Mesodermal cell (in vitro differentiated cells): ENCODE data around the gene TRMT10C.
"Not testable (repeated sequence)": the region's sequence is repeated elsewhere in the genome, so short reads cannot be mapped to it uniquely, and the experiment has no call there.

Experiments
- H3K27ac ChIP-seq: 2 replicates; pipeline ENCODE4 v1.7.0; 2013; ENCODE audit warnings: mild to moderate bottlenecking, low read depth, low read length, moderate library complexity; ENCODE audit not compliant: severe bottlenecking
- H3K36me3 ChIP-seq: 2 replicates; pipeline ENCODE4 v1.7.1; 2013; ENCODE audit warnings: mild to moderate bottlenecking, low read length, moderate library complexity; ENCODE audit not compliant: control insufficient read depth, insufficient read depth
- H3K4me1 ChIP-seq: one replicate; pipeline ENCODE4 v1.7.1; 2013; ENCODE audit warnings: mild to moderate bottlenecking, low read length; ENCODE audit not compliant: insufficient read depth, control insufficient read depth, poor library complexity, severe bottlenecking
- H3K4me3 ChIP-seq: 2 replicates; pipeline ENCODE4 v1.7.0; 2013; ENCODE audit warnings: low read length, control low read depth, mild to moderate bottlenecking; ENCODE audit not compliant: insufficient read depth, poor library complexity, severe bottlenecking; ENCODE audit errors: extremely low read depth
- H3K9me3 ChIP-seq: 2 replicates; pipeline ENCODE4 v1.7.1; 2013; ENCODE audit warnings: mild to moderate bottlenecking, low read length, moderate library complexity; ENCODE audit not compliant: control insufficient read depth
- WGBS, 2 experiments: methylation state at CpG; one replicate each; pipeline ENCODE4 v1.1.5; 2013; ENCODE audit warnings: missing lambda C conversion rate in 2 of 2; ENCODE audit not compliant: insufficient coverage in 2 of 2; 5-methylcytosine and 5-hydroxymethylcytosine counted together

The TRMT10C gene

DNA sequence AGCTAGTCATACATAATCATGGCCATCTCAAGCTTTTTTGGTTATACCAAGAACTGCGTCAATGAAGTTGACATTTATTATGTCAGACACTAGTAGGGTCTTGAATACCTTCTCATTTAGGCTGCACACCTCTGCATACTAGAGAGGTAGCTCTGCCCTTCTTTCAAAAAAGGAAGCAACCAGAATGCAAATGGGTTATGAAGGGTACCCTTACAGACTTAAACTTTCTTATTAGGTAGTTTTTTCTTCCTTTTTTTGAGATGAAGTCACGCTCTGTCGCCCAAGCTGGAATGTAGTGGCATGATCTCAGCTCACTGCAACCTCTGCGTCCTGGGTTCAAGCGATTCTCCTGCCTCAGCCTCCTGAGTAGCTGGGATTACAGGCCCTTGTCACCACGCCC is 15.6 kb downstream of the TRMT10C start:
- H3K27ac ChIP-seq: no peak overlapping the region
- 85 to 90% methylated on average over 3 of the region's 6 CpGs for WGBS, 2 experiments
- peaks cover 25% of the 10 kb centered on the region for H3K4me1 ChIP-seq
- peaks cover 43% of the 10 kb centered on the region for H3K36me3 ChIP-seq
- no peak overlapping the region for H3K4me3 ChIP-seq
- H3K9me3 ChIP-seq: no peaks in the 10 kb centered on the region

DNA sequence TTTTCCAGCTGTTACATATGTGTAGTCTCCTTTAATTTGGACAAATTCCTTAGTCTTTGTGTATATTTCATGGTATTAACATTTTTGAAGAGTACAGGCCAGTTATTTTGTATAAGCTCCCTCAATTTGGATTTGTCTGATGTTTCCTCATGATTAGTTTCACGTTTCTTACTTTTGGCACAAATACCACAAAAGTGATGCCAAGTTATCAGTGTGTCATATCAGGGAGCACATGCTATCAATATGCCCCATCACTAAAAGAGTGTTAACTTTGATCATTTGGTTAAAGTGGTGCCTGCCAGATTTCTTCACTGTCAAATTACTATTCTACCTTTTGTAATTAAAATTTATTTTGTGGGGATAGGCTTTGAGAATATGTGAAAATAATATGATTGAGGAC is 26.9 kb downstream of the TRMT10C start:
- H3K27ac ChIP-seq: no peak overlapping the region
- H3K9me3 ChIP-seq: no peaks in the 10 kb centered on the region
- no peaks in the 10 kb centered on the region for H3K4me1 ChIP-seq
- peaks cover 86% of the 10 kb centered on the region for H3K36me3 ChIP-seq
- WGBS, 2 experiments: no CpG with 5 or more reads among the region's 1 CpG
- no peak overlapping the region for H3K4me3 ChIP-seq

DNA sequence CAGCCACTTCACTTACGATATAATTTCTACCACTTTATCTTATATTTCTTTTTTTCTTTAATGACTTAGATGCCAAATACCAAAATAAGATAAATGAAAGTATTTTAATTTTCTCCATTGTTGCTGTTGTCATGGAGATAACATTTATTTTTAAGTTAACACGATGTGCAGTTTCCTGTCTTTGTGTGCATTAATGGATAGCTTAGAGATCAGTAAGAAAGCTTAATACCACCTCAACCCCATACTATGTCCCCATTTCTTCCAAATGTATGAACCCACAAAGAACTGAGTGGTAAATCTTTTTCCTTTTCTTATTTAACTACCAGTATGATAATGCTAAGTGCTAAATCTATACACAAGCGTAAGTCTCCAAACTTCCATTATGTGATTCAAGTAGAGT is 29.4 kb downstream of the TRMT10C start:
- H3K4me3 ChIP-seq: no peak overlapping the region

DNA sequence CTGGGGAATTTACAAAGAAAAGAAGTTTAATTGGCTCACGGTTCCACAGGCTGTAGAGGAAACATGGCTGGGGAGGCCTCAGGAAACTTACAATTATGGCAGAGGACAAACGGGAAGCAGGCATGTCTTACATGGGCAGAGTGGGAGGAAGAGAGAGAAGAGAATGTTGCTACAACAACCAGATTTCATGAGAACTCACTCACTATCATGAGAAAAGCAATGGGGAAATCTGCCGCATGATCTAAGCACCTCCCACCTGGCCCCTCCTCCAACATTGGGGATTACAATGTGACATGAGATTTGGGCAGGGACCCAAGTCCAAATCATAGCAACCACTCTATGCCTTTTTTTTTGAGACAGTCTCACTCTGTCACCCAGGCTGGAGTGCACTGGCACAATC is 41.1 kb downstream of the TRMT10C start:
- H3K36me3 ChIP-seq: peaks cover 6% of the 10 kb centered on the region
- H3K9me3 ChIP-seq: no peaks in the 10 kb centered on the region
- H3K27ac ChIP-seq: no peak overlapping the region
- H3K4me1 ChIP-seq: no peaks in the 10 kb centered on the region
- H3K4me3 ChIP-seq: no peak overlapping the region
- 75 to 96% methylated on average over 2 of the region's 3 CpGs for WGBS, 2 experiments

More for the DNA sequence above, 29.4 kb downstream of the TRMT10C start:
- no peak overlapping the region for H3K27ac ChIP-seq
- no CpG with 5 or more reads among the region's 3 CpGs for WGBS, 2 experiments
- peaks cover 75% of the 10 kb centered on the region for H3K36me3 ChIP-seq
- no peaks in the 10 kb centered on the region for H3K9me3 ChIP-seq
- H3K4me1 ChIP-seq: no peaks in the 10 kb centered on the region

DNA sequence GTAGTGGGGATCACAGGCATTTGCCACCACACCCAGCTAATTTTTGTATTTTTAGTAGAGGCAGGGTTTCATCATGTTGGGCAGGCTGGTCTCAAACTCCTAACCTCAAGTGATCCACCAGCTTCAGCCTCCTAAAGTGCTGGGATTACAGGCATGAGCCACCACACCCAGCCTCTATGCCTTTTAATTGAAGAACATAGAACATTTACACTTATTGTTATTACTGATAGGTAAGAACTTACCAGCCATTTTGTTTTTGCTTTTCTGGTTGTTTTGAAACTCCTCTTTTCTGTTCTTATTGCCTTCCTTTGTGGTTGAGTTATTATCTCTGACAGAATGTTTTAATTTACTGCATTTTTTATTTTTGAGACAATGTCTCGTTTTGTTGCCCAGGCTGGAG is 41.5 kb downstream of the TRMT10C start:
- 80 to 100% methylated on average over 1 of the region's 1 CpG for WGBS, 2 experiments
- peaks cover 6% of the 10 kb centered on the region for H3K36me3 ChIP-seq
- no peaks in the 10 kb centered on the region for H3K4me1 ChIP-seq
- no peak overlapping the region for H3K27ac ChIP-seq
- H3K4me3 ChIP-seq: no peak overlapping the region
- no peaks in the 10 kb centered on the region for H3K9me3 ChIP-seq

DNA sequence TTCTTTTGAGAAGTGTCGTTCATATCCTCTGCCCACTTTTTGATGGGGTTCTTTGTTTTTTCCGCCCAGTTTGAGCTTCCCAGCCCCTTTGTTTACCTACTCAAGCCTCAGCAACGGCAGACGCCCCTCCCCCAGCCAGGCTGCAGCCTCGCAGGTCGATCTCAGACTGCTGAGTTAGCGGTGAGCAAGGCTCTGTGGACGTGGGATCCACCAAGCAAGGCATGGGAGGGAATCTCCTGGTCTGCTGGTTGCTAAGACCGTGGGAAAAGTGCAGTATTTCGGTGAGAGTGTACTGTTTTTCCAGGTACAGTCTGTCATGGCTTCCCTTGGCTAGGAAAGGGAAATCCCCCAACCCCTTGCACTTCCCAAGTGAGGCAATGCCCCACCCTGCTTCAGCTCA is 43.7 kb downstream of the TRMT10C start:
- H3K36me3 ChIP-seq, H3K4me3 ChIP-seq, H3K27ac ChIP-seq, H3K4me1 ChIP-seq, H3K9me3 ChIP-seq: not testable (repeated sequence)
- 73% methylated on average over 6 to 9 of the region's 10 CpGs for WGBS, 2 experiments

DNA sequence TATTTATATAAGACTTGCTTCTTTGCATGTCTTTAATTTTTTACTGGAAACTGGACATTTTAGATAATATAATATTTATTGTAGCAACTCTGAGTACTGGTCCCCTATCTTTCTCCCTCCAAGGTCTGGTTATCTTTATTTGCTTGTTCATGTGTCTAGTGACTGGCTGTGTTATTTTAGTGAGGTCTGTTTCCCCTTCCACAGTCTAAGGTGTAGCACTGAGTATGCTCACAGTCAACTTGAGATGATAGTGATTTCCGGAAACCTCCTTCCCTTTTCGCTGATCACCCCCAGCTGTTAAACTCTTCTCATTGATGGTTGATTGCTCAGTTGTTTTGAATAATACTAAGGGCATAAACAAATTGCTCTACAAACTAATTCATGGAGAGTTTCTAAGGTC is 49.4 kb downstream of the TRMT10C start:
- Histone ChIP-seq H3K9me3 (no peaks in the 10 kb centered on the region), H3K27ac (no peak overlapping the region), H3K36me3 (no peaks in the 10 kb centered on the region), H3K4me1 (no peaks in the 10 kb centered on the region), H3K4me3 (no peak overlapping the region)
- 100% methylated on average over 1 of the region's 2 CpGs; no CpG with 5 or more reads in 1 of the 2 experiments for WGBS, 2 experiments

DNA sequence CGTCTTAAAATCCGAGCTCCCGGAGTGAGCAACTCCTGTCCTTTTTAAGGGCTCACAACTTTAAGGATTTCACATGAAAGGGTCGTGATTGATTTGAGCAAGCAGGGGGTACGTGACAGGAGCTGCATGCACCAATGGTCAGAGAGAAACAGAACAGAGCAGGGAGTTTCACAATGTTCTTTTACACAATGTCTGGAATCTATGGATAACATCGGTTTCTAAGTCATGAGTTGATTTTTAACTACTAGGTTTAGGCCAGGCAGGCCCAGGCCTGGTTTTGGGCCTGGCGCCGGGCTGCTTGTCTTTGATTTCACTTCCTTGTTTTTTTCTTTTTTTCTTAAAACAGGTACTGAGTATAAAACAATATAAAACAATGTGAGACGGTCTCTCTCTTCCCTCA is 51.3 kb downstream of the TRMT10C start:
- H3K4me1 ChIP-seq, H3K4me3 ChIP-seq, H3K9me3 ChIP-seq, H3K27ac ChIP-seq, H3K36me3 ChIP-seq: not testable (repeated sequence)
- 76 to 87% methylated on average over 3 of the region's 9 CpGs for WGBS, 2 experiments

DNA sequence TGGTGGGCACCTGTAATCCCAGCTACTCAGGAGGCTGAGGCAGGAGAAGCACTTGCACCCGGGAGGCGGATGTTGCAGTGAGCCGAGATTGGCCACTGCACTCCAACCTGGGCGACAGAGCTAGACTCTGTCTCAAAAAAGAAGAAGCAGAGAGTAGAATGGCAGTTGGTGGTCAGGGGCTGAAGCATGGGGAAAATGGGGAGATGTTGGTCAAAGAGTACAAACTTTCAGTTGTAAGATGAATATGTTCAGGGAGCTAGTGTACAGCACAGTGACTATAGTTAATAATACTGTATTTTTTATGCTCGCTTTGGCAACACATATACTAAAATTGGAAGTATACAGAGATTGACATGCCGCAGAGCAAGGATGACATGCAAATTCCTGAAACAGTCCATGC is 53.9 kb downstream of the TRMT10C start:
- no peak overlapping the region for H3K27ac ChIP-seq
- 89 to 95% methylated on average over 4 to 5 of the region's 6 CpGs for WGBS, 2 experiments
- H3K9me3 ChIP-seq: no peaks in the 10 kb centered on the region
- no peak overlapping the region for H3K4me3 ChIP-seq
- no peaks in the 10 kb centered on the region for H3K4me1 ChIP-seq
- no peaks in the 10 kb centered on the region for H3K36me3 ChIP-seq
